GM21717 (cell line): Measurements from ENCODE around the gene SPRYD3.
"Not testable (repeated sequence)": the region's sequence is repeated elsewhere in the genome, so short reads cannot be mapped to it uniquely, and the experiment has no call there.

Experiments used
- ATAC-seq: cut with Tn5 transposase; IDR thresholded peaks from one replicate; pipeline ENCODE4 v1.9.1; 2021; ENCODE audit warnings: mild to moderate bottlenecking, moderate library complexity; ENCODE audit not compliant: unreplicated experiment

Gene SPRYD3

DNA sequence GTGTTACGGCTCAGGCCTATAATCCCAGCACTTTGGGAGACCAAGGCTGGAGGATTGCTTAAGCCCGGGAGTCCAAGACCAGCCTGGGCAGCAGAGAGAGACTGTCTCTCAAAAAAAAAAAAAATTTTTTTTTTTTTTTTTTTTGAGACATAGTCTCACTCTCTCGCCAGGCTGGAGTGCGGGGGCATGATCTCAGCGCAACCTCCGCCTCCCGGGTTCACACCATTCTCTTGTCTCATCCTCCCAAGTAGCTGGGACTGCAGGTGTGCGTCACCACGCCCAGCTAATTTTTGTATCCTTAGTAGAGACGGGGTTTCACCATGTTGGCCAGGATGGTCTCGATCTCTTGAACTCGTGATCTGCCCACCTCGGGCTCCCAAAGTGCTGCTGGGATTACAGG is 52.2 kb downstream of the SPRYD3 start:
- ATAC-seq, result not testable (repeated sequence)

- ATAC-seq, result no peak
Measured at GRCh38 chr12:53025250-53025649, 53.9 kb downstream of the SPRYD3 start.

DNA sequence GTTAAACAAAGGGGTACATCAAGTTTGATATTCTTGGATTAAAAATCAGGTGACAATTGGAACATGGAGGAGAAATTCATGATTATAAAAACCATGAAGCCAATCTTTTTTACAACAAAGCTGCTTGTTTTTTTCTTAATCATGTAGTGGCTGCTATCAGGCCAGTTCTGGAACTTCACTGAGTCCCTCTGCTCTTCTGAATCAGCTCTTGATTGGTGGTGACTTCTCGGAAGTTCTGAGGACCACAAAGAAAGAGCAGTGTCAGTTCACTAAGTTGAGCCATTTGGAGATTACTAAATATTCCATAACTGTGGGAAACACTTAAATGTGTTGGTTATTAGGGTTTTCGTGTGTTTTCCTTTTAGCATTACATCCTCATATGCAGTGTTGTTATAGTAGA is 64.5 kb downstream of the SPRYD3 start:
- ATAC-seq, result no peak
